ENCODE data around the gene ATN1.

ATN1 gene

GRCh38 chr12:6980075-6980474, 52.3 kb downstream of the ATN1 start:
- DNase-seq = no peak

- no peak for DNase-seq
Observed at GRCh38 chr12:6980740-6981139, 53.0 kb downstream of the ATN1 start.

- DNase-seq = no peak
Observed at GRCh38 chr12:6981152-6982052, 53.6 kb downstream of the ATN1 start.

- no peak for DNase-seq
Observed at GRCh38 chr12:6982532-6982931, 54.8 kb downstream of the ATN1 start.

GRCh38 chr12:6987956-6988553, 60.3 kb downstream of the ATN1 start:
- no peak for DNase-seq
